ENCODE results near the gene EIF3L. TPM values are rescaled to one million over a fixed set of nuclear protein-coding genes. Genes with fewer than 3 reads are reported as not detected.
A peak's percentile ranks its signal among the peaks of the same experiment; 100 is the strongest.

The EIF3L gene
- total RNA-seq, 1 donor from 2014 or later: 420 TPM

DNA sequence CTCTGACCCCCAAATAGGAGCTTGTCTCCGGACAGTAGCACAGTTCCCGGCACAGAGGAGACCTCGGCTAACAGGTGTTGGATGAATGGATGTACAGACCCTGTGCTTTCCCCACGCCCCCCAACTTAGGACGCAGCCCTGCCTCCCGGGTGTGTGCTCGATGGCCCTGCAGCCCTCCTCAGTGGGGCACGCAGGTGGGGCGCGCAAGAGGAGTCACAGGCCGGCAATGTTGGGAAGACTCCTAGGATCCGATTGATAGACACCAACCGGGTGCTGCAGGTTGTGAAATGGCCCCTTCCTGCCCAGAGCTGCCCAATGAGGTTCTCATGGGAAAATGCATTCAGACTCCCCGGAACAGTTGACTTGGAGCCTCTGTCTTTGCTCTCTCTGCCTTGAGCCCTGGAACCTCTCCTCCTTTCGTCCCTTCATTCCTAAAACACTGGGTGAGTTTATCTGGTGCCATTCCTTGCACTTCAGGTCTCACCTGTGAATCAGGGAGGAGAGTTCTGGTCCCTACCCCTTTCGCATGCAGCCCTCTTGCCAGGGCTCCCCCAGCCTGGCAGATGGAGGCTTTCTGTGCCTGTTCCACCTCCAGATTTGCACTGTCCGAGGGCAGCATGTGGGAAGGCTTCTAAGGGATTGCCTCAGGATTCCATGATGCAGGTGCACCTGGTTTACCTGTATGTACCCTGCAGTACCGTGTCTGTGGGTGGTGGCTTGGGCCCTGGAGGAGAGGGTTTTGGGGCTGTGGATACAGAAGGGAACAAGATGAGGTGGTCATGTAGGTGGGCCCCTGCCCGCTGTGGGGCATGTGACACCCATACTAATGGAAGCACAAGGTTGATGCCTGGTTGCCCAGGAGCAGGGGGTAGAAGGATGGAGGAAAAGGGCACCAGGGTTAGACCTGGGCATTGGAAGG is 58.1 kb downstream of the EIF3L start:
- no peak for DNase-seq (ENCODE audit: low read depth)
- Histone ChIP-seq H3K27me3 (ENCODE audit: control insufficient read depth, insufficient read depth, low read length) (no peaks in the 10 kb centered on the region), H3K4me3 (ENCODE audit: low read depth, low read length) (peak overlapping the region; percentile 75), H3K36me3 (ENCODE audit: control insufficient read depth, insufficient read depth, low read length) (peaks cover 25% of the 10 kb centered on the region)
- TF ChIP-seq, protein P1, sequence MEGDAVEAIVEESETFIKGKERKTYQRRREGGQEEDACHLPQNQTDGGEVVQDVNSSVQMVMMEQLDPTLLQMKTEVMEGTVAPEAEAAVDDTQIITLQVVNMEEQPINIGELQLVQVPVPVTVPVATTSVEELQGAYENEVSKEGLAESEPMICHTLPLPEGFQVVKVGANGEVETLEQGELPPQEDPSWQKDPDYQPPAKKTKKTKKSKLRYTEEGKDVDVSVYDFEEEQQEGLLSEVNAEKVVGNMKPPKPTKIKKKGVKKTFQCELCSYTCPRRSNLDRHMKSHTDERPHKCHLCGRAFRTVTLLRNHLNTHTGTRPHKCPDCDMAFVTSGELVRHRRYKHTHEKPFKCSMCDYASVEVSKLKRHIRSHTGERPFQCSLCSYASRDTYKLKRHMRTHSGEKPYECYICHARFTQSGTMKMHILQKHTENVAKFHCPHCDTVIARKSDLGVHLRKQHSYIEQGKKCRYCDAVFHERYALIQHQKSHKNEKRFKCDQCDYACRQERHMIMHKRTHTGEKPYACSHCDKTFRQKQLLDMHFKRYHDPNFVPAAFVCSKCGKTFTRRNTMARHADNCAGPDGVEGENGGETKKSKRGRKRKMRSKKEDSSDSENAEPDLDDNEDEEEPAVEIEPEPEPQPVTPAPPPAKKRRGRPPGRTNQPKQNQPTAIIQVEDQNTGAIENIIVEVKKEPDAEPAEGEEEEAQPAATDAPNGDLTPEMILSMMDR (IDR thresholded peaks at IDR 0.05; ENCODE audit: insufficient read depth, low read length, severe bottlenecking): no peak
- FAIRE-seq: peak; percentile 83

DNA sequence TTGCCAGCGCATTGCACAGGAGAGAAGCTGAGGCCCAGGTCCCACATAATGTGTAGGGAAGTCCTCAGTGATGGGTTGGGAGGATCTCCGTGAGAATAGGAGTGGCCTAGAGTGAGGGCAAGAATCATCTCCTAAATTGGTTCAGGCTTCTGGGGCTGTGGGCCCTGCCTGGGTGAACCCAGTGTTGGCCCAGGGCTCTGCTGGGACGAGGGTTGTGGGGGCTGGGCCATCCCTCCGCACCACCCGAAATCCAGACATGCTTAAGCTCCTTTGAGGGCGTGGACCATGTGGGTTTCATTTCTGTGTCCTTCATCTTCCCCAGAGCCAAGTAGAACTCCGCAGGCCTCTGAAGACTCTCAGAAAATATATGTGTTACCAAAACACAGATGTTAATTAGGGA is 60.5 kb downstream of the EIF3L start:
- TF ChIP-seq, protein P1 (IDR thresholded peaks at IDR 0.05; ENCODE audit: insufficient read depth, low read length, severe bottlenecking): no peak
- no peak for FAIRE-seq
- Histone ChIP-seq H3K27me3 (ENCODE audit: control insufficient read depth, insufficient read depth, low read length) (no peaks in the 10 kb centered on the region), H3K36me3 (ENCODE audit: control insufficient read depth, insufficient read depth, low read length) (peaks cover 35% of the 10 kb centered on the region), H3K4me3 (ENCODE audit: low read depth, low read length) (no peak overlapping the region)
- no peak for DNase-seq (ENCODE audit: low read depth)

DNA sequence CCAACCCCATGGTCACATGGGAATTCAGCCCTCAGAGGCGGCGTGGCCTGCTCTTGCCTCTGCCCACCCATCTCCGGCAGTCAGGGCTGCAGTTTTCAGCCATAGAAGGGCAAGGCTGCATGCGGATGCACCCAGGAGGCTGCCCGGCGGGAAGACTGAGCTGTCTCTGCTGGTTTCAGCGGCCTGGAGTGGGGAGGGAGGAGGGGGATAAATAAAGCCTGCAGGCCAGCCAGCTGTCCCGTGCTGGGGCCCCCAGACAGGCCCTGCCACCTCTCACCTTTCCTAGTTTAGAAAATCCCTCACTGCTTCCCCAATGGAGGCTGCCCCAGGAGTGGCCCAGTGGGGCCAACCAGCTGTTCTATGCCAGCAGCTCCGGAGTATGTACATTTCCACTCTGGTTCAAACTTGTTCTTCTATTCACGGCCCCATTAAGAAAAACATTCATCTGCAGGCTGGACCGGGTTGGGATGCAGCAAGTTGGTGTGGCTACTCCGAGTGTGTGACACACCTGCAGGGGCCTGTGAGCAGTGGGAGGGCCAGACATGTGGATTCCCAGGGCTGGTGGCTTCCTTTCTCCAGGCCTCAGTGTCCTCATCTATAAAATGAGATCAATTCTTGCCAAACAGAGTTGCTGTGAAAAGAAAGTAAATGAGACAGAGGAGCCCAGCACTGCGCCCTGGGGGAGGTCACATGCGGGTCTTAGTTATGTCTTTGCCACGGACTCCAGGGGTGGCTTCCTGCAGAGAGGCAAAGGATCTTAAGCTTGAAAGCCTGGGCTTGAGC is 61.9 kb downstream of the EIF3L start:
- TF ChIP-seq, protein P1 (IDR thresholded peaks at IDR 0.05; ENCODE audit: insufficient read depth, low read length, severe bottlenecking): no peak
- peaks cover 44% of the 10 kb centered on the region for H3K36me3 ChIP-seq (ENCODE audit: control insufficient read depth, insufficient read depth, low read length)
- no peaks in the 10 kb centered on the region for H3K27me3 ChIP-seq (ENCODE audit: control insufficient read depth, insufficient read depth, low read length)
- no peak overlapping the region for H3K4me3 ChIP-seq (ENCODE audit: low read depth, low read length)
- FAIRE-seq: no peak
- DNase-seq (ENCODE audit: low read depth): no peak

DNA sequence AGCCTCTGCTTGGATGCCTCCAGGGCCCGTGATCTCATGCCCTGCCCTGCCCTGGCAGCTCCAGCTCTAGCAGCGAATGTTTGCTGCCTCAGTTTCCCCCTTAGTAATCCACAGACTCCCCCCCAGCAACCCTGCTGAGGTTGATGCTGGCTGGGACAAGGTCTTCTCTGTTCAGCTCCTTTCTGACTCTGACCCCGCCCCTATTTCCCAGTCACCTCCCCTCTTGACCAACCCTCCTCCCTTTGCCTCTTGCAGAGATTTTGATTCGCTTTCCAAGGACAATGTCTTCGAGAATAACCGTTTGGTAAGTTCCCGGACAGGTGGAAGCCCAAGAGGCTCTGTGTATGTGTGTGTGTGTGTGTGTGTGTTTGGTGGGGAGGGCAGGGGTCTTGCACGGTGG is 62.5 kb downstream of the EIF3L start:
- no peak for DNase-seq (ENCODE audit: low read depth)
- no peak overlapping the region for H3K4me3 ChIP-seq (ENCODE audit: low read depth, low read length)
- TF ChIP-seq, protein P1 (IDR thresholded peaks at IDR 0.05; ENCODE audit: insufficient read depth, low read length, severe bottlenecking): no peak
- no peaks in the 10 kb centered on the region for H3K27me3 ChIP-seq (ENCODE audit: control insufficient read depth, insufficient read depth, low read length)
- FAIRE-seq: no peak
- peaks cover 49% of the 10 kb centered on the region for H3K36me3 ChIP-seq (ENCODE audit: control insufficient read depth, insufficient read depth, low read length)

DNA sequence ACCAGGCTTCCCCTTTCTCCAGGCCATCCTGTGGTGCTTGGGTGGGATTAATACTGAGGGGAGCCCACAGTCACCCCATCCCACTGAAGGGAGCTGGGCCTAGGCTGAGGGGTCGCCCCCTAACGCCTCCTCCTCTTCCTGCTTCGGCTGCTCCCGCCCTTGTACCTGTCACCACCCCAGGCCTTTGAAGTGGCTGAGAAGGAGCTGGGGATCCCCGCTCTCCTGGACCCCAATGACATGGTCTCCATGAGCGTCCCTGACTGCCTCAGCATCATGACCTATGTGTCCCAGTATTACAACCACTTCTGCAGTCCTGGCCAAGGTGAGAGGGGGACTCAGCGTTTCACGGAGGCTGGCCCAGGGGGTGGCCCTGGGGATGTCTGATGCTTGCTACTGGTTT is 63.0 kb downstream of the EIF3L start:
- Histone ChIP-seq H3K27me3 (ENCODE audit: control insufficient read depth, insufficient read depth, low read length) (no peaks in the 10 kb centered on the region), H3K4me3 (ENCODE audit: low read depth, low read length) (no peak overlapping the region), H3K36me3 (ENCODE audit: control insufficient read depth, insufficient read depth, low read length) (peaks cover 50% of the 10 kb centered on the region)
- TF ChIP-seq, protein P1 (IDR thresholded peaks at IDR 0.05; ENCODE audit: insufficient read depth, low read length, severe bottlenecking): no peak
- FAIRE-seq: no peak
- no peak for DNase-seq (ENCODE audit: low read depth)

Measured in bronchial epithelial cell (primary cell).